ENCODE data around the gene PPP1R8. TPM values are rescaled to one million over a fixed set of nuclear protein-coding genes. Genes with fewer than 3 reads are reported as not detected.
"Not testable (repeated sequence)": the region's sequence is repeated elsewhere in the genome, so short reads cannot be mapped to it uniquely, and the experiment has no call there.

PPP1R8 gene
- total RNA-seq, 2 experiments from 2014 or later, result 42.9 to 43.8 TPM

DNA sequence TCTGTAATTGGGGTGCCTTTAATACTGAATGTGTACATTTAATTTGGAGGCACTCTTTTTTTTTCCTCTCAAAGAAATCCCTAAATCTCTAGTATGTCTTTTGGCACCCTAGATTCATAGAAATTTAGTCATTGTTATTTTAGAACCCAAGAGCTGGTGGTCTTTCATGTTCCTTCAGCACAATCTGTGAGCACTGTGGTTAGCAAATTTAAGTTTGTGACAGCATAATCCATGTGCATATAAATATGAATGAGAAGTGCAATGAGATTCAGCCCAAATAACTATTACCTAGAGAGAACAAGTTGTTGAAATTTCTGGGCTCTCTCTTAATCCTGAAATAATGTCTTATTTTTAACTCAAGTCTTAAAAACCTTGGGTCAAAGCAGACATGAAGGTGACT is 4.5 kb downstream of the PPP1R8 start:
- H3K27me3 Mint-ChIP-seq, result no peaks in the 10 kb centered on the region
- H3K36me3 Mint-ChIP-seq, result peaks cover 15% of the 10 kb centered on the region
- POLR2A ChIA-PET, result interaction anchor here (0.7 kb wide), 1 partner anchor 57 kb away, joined by 3 read pairs; no protein-coding TSS in a partner anchor
- H3K4me3 Mint-ChIP-seq, result no peak overlapping the region
- H3K9me3 Mint-ChIP-seq, result no peaks in the 10 kb centered on the region
- CTCF ChIA-PET, result interaction anchor here (0.6 to 1.8 kb wide), 3 partner anchors 23 to 228 kb away, joined by 3 to 6 read pairs (median 3); no protein-coding TSS in a partner anchor
- H3K4me1 Mint-ChIP-seq (ENCODE audit: low read depth), result peaks cover 31% of the 10 kb centered on the region
- DNase-seq, result no peak
- peak overlapping the region; percentile 31 for H3K27ac Mint-ChIP-seq
- intact Hi-C loops (cut with micrococcal nuclease), result loop anchor here (10.0 kb wide), 1 partner anchor 110 kb away; the partner anchor contains the start of gene FAM76A

DNA sequence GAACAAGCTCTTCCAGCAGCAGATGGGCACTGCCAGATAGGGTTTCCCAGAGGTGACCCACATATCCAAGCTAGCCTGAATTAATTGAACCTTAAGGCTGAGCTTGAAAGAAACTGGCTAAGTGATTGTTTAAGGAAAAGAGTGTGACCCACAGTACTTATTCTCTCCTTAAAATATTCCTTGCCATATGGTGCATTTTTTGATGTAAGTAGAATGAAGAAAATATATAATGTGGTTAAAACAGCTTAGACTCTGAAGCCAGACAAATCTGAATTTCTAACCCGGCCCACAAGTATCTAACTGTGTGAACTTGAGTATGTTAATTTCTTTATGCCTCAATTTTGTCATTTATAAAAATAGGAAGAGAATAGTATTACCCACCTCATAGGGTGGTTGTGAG is 4.9 kb downstream of the PPP1R8 start:
- Mint-ChIP-seq H3K27ac (peak overlapping the region; percentile 31), H3K4me1 (ENCODE audit: low read depth) (peaks cover 31% of the 10 kb centered on the region), H3K4me3 (no peak overlapping the region), H3K9me3 (no peaks in the 10 kb centered on the region), H3K36me3 (peaks cover 16% of the 10 kb centered on the region), H3K27me3 (no peaks in the 10 kb centered on the region)
- POLR2A ChIA-PET, result interaction anchor here (0.7 kb wide), 1 partner anchor 57 kb away, joined by 3 read pairs; no protein-coding TSS in a partner anchor
- intact Hi-C loops (cut with micrococcal nuclease), result loop anchor here (10.0 kb wide), 1 partner anchor 111 kb away; the partner anchor contains the start of gene FAM76A
- CTCF ChIA-PET, result interaction anchor here (0.6 to 1.8 kb wide), 3 partner anchors 22 to 228 kb away, joined by 3 to 6 read pairs (median 3); no protein-coding TSS in a partner anchor
- DNase-seq, result no peak

DNA sequence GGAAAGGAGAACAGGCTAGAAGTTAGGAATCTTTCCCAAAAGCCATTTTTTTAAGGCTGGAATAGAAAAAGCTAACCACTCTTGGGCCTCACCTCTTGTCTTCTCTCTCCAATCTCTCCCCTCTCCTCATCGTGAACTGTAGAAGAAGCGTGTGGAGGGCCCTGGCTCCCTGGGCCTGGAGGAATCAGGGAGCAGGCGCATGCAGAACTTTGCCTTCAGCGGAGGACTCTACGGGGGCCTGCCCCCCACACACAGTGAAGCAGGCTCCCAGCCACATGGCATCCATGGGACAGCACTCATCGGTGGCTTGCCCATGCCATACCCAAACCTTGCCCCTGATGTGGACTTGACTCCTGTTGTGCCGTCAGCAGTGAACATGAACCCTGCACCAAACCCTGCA is 19.4 kb downstream of the PPP1R8 start:
- H3K9me3 Mint-ChIP-seq, result no peaks in the 10 kb centered on the region
- no peaks in the 10 kb centered on the region for H3K27me3 Mint-ChIP-seq
- no peaks in the 10 kb centered on the region for H3K4me1 Mint-ChIP-seq (ENCODE audit: low read depth)
- intact Hi-C loops (cut with micrococcal nuclease), result no loop called here
- ChIA-PET CTCF (interaction anchor here (0.7 kb wide), 1 partner anchor 8 kb away, joined by 4 read pairs; no protein-coding TSS in a partner anchor), POLR2A (no interaction called here)
- no peak overlapping the region for H3K4me3 Mint-ChIP-seq
- peaks cover 37% of the 10 kb centered on the region for H3K36me3 Mint-ChIP-seq
- H3K27ac Mint-ChIP-seq, result no peak overlapping the region
- no peak for DNase-seq

DNA sequence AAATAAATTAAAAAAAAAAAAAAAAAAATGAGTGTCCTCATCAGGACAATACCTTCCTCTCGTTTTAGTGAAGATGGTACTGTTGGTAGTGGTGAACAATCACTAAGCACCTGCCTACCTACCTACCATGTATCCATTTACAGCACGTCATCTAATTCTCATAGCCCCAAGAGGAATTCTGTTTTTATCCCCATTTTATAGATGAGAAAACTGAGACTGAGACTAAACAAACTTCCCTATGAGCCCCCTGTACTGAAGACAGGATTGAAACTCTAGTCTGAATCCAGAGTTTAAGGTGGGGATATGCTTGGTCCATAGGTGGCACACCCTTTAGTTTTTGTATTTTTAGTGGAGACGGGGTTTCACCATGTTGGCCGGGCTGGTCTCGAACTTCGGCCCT is 24.5 kb downstream of the PPP1R8 start:
- Mint-ChIP-seq H3K27me3 (no peaks in the 10 kb centered on the region), H3K36me3 (peaks cover 9% of the 10 kb centered on the region), H3K4me3 (no peak overlapping the region), H3K9me3 (no peaks in the 10 kb centered on the region), H3K4me1 (ENCODE audit: low read depth) (peaks cover 4% of the 10 kb centered on the region), H3K27ac (no peak overlapping the region)
- no peak for DNase-seq
- ChIA-PET POLR2A (no interaction called here), CTCF (no interaction called here)
- intact Hi-C loops (cut with micrococcal nuclease), result loop anchor here (5.0 kb wide), 1 partner anchor 352 kb away; no protein-coding TSS in a partner anchor

DNA sequence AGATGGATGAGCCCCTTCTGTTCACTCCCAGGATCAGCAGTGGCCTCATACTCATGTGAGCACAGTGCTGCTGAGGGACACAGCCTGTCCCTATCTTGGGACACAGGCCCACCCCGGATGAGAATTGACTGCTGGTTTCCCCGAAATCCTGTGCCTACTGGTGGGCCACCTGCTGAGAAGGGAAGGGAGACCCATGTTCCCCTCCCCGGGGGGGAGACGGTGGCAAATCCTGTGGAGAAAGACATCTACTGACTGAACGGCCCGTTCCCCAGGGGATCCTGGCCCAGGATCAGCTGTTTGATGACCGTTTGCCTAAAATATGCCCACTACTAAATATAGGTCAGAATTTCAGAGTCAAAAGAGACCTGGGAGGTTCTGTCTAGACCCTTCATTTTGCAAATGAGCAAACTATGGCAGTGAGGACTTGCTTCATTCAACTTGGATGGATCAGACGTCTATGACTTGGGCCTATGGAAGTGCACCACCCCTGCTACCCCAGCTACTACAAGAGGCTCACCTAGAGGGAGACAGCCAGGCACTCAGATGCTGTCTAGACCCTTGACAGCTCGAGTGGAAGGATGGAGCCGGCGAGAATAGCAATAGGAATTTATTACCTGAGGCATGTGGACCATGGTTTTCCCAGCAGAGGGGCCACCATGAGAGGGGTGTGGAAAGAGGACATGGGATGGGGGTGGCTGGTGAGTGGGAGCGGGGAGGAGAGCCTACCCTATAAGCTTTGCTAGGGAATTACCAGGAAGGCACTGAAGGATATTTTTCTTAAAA is 26.2 kb downstream of the PPP1R8 start:
- Mint-ChIP-seq H3K4me3 (no peak overlapping the region), H3K27ac (no peak overlapping the region), H3K27me3 (no peaks in the 10 kb centered on the region), H3K36me3 (peaks cover 2% of the 10 kb centered on the region), H3K4me1 (ENCODE audit: low read depth) (peaks cover 4% of the 10 kb centered on the region), H3K9me3 (no peaks in the 10 kb centered on the region)
- POLR2A ChIA-PET, result no interaction called here
- intact Hi-C loops (cut with micrococcal nuclease), result loop anchor here (5.0 kb wide), 1 partner anchor 351 kb away; no protein-coding TSS in a partner anchor
- CTCF ChIA-PET, result interaction anchor here (0.6 to 2.5 kb wide), 30 partner anchors 8 to 498 kb away, joined by 3 to 32 read pairs (median 4); partner anchors contain the start of genes EYA3 and SMPDL3B
- DNase-seq, result no peak

DNA sequence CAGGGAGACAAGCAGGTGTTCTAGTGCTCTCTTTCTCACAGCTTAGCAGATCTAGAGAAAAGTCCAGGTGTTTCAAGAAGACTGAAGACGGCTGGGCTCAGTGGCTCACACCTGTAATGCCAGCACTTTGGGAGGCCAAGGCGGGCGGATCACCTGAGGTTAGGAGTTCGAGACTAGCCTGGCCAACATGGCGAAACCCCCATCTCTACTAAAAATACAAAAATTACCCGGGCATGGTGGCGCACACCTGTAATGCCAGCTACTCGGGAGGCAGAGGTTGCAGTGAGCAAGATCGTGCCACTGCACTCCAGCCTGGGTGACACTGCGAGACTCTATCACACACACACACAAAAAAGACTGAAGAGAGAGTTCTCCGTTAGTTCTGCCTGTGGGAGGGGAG is 27.0 kb downstream of the PPP1R8 start:
- H3K4me1 Mint-ChIP-seq (ENCODE audit: low read depth); H3K4me3 Mint-ChIP-seq; H3K27ac Mint-ChIP-seq; H3K9me3 Mint-ChIP-seq; H3K36me3 Mint-ChIP-seq; DNase-seq; H3K27me3 Mint-ChIP-seq; POLR2A ChIA-PET: not testable (repeated sequence)
- intact Hi-C loops (cut with micrococcal nuclease), result loop anchor here (5.0 kb wide), 1 partner anchor 350 kb away; no protein-coding TSS in a partner anchor
- CTCF ChIA-PET, result interaction anchor here (0.5 to 2.5 kb wide), 40 partner anchors 8 to 497 kb away, joined by 3 to 32 read pairs (median 4); partner anchors contain the start of genes EYA3 and SMPDL3B

DNA sequence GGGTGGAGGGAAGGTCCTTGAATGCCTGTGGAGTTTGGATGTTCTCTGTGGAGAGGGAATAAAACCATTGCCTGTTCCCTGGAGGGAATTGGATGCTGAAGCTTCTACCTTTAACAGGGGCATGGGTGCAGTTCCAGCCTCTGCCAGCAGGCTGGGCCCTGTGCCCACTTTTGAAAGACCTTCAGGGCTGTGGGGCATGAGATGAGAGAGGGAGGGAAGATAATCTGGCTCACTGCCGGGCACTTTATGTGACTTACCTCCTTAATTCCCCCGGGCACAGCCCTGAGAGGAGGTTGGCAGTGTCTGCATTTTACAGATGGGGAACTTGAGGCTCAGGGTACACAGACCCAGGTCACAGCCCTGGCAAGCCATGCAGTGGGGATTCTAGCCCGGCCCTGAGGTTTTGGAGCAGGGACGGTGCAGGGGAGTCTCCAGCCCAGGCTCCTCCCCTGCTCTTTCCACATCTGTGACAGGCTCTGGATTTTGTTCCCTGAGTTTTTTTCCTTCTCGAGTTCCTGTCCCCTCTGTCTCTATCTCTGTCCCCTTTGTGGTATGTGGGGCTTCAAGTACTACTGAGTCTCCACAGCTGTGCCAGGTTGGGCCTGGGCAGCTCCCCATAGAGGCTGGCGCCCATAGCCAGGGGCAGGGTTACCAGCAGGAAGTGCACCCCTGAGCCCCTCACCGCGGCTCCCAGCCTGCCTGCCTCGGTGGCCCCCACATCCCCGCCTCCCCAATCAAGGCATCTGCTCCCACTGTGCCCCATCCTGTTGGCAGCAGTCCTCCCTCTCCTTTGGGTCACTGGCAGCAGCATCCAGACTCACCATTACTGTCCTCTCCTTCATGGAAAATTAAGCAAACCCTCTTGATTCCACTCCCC is 27.7 kb downstream of the PPP1R8 start:
- H3K27ac Mint-ChIP-seq, result no peak overlapping the region
- no peaks in the 10 kb centered on the region for H3K9me3 Mint-ChIP-seq
- intact Hi-C loops (cut with micrococcal nuclease), result loop anchor here (1.0 to 5.0 kb wide), 2 partner anchors 121 to 349 kb away; no protein-coding TSS in a partner anchor
- H3K36me3 Mint-ChIP-seq, result no peaks in the 10 kb centered on the region
- no peak overlapping the region for H3K4me3 Mint-ChIP-seq
- ChIA-PET CTCF (interaction anchor here (0.5 to 2.5 kb wide), 36 partner anchors 9 to 496 kb away, joined by 3 to 32 read pairs (median 4); partner anchors contain the start of genes EYA3 and SMPDL3B), POLR2A (no interaction called here)
- peak; percentile 90 for DNase-seq
- H3K27me3 Mint-ChIP-seq, result no peaks in the 10 kb centered on the region
- peaks cover 10% of the 10 kb centered on the region for H3K4me1 Mint-ChIP-seq (ENCODE audit: low read depth)

DNA sequence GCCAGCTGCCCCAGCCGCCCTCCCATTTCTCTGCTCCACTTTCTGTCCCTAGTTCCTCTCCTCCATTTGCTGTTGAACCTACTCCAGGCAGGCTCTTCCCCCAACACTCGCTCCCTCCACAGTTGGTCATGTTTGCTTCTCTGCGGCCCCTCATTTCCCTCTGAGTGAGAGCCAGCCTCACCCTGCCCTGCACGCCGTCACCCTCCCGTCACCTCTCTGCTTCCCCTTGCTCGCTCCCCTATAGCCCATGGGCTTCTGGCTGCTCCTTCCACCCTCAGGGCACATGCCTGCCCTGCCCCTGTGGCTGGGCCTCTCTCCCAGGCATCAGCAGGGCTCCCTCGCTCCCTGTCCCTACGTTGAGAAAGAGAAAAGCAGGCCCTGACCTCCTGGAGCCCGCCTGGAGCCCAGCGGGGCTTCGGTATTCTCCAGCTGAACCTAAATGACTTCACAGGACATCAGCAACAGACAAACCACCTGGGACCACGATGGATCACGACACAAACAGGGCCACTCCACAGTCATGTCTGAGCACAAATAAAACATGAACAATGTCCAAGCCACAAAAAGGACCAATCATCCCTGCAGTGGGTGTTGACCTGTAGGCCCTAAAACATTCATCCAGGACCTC is 28.5 kb downstream of the PPP1R8 start:
- no peak overlapping the region for H3K27ac Mint-ChIP-seq
- peaks cover 16% of the 10 kb centered on the region for H3K4me1 Mint-ChIP-seq (ENCODE audit: low read depth)

DNA sequence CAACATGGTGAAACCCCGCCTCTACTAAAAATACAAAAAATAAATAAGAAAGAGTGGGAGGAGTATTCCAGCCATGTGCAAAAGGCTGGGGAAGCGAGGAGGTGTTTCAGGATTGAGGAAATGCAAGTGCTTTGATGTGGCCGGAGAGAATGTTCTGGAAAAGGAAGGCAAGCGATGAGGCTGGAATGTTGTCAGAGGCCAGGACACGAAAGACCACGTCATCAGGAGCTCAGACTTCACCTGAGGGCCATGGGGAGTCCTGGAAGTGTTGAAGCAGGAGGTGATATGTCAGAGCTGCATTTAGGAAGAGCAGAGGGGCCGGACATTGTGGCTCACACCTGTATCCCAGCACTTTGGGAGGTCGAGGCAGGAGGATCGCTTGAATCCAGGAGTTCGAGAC is 30.9 kb downstream of the PPP1R8 start:
- Mint-ChIP-seq H3K36me3 (no peaks in the 10 kb centered on the region), H3K9me3 (no peaks in the 10 kb centered on the region), H3K27ac (no peak overlapping the region), H3K4me3 (no peak overlapping the region), H3K27me3 (no peaks in the 10 kb centered on the region), H3K4me1 (ENCODE audit: low read depth) (peaks cover 29% of the 10 kb centered on the region)
- POLR2A ChIA-PET, result no interaction called here
- no peak for DNase-seq
- CTCF ChIA-PET, result no interaction called here
- intact Hi-C loops (cut with micrococcal nuclease), result loop anchor here (5.0 kb wide), 1 partner anchor 226 kb away; the partner anchor contains the start of gene EYA3

More for the DNA sequence above, 28.5 kb downstream of the PPP1R8 start:
- ChIA-PET POLR2A (no interaction called here), CTCF (interaction anchor here (1.4 to 2.5 kb wide), 5 partner anchors 33 to 350 kb away, joined by 4 to 32 read pairs (median 11); no protein-coding TSS in a partner anchor)
- no peaks in the 10 kb centered on the region for H3K36me3 Mint-ChIP-seq
- DNase-seq, result no peak
- H3K27me3 Mint-ChIP-seq, result no peaks in the 10 kb centered on the region
- no peaks in the 10 kb centered on the region for H3K9me3 Mint-ChIP-seq
- intact Hi-C loops (cut with micrococcal nuclease), result loop anchor here (1.0 to 5.0 kb wide), 2 partner anchors 120 to 348 kb away; no protein-coding TSS in a partner anchor
- no peak overlapping the region for H3K4me3 Mint-ChIP-seq

DNA sequence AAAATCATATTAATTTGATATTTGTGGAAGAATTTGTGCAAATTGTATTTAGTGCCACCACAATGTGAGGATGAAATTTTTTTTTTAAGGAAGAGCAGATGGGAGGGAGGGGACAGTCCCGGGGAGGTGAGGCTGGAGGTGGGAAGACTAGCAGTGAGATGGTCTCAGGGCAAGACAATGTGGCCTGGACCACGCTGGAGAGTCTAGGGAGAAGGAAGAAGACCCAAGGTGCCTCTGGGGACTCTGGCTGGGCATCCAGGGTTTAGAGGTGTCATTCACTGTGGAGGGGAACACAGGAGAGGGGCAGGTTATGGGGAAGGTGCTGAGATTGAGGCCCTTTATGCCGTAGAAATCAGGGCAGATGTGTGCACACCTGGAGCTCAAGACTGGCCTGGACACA is 31.4 kb downstream of the PPP1R8 start:
- no peaks in the 10 kb centered on the region for H3K27me3 Mint-ChIP-seq

More for the DNA sequence above, 31.4 kb downstream of the PPP1R8 start:
- no peak for DNase-seq
- H3K4me3 Mint-ChIP-seq, result no peak overlapping the region
- POLR2A ChIA-PET, result no interaction called here
- no peaks in the 10 kb centered on the region for H3K9me3 Mint-ChIP-seq
- H3K36me3 Mint-ChIP-seq, result no peaks in the 10 kb centered on the region
- H3K27ac Mint-ChIP-seq, result no peak overlapping the region
- intact Hi-C loops (cut with micrococcal nuclease), result loop anchor here (5.0 kb wide), 1 partner anchor 225 kb away; the partner anchor contains the start of gene EYA3
- peaks cover 29% of the 10 kb centered on the region for H3K4me1 Mint-ChIP-seq (ENCODE audit: low read depth)
- CTCF ChIA-PET, result no interaction called here
